GM19455 (cell line): ENCODE results near the gene CDHR3.

Experiments used
- ATAC-seq: cut with Tn5 transposase; IDR thresholded peaks from one replicate; pipeline ENCODE4 v1.9.1; 2021; ENCODE audit not compliant: unreplicated experiment

Gene CDHR3

GRCh38 chr7:106023369-106024322 lies 60.6 kb downstream of the CDHR3 start:
- no peak for ATAC-seq

DNA sequence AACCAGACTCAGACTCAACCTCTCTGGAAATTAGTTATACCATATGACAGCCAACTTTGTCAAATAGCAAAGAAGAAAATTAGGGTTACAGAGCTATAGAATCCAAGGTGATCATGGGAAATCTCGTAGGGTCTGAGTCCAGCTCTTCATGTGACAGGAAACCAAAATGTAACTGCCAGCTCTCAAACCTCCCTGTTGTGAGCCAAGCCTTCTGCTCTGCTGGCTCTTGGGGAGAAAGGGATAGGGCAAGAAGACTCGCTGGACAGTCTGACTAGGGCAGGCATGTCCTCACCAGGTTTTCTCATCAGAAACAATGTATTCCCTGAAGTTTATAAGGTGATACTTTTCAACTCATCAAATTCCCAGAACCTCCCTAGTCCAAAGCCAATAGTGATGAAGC lies 63.0 kb downstream of the CDHR3 start:
- no peak for ATAC-seq

DNA sequence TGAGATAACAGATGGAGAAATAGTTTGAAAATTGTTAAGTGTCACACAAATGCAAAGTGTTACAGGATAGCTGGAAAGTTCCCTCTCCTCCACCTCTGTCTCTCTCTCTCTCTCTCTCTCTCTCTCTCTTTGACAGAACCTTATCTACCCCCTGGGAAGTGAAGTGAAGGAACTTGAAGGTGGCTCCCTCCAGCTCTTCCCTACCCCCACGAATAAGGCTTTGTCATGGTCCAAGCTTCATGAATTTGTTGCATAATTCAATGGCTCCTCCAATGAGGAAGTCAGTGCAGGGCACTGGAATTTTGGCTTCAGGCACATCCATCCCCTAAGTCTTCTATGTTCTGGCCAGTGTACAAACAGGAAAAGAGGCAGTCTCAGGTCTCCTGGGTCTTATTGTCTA lies 66.4 kb downstream of the CDHR3 start:
- no peak for ATAC-seq

- ATAC-seq: no peak
Measured at GRCh38 chr7:106029941-106030340, 66.9 kb downstream of the CDHR3 start.

DNA sequence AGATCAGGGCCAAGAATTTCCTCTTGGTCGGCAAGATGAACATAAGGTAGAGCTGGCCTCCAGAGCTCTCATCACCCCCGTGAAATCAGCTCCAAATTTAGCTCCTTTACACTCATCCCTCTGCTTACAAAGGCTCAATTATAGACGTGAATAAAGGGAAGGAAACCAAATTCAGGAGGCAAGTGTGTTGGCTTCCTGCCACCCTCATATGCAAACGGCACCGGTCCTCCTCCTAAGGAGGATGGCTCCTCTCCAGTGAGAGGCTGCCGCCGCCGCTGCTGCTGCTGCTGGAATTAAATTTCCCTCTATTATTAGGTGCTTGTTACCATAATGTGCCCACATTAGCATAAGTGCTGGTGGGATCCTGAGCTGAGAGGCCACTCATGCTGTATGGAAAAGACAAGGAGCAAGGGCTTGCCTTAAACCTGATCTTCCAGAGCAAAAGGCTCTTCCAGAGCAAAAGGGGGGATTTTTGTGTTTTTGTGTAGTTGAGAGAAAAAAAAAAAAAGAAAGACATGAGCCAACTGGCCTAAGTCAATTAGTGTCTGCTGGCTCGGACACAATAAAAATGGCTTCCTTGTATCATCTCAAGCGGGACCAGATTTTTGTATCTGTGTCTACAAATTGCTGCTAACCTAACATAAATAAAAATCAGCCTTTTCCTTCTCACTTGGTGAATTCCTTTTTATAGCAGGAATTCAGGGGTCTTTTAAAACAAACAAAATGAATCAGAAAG lies 68.4 kb downstream of the CDHR3 start:
- ATAC-seq: no peak

- no peak for ATAC-seq
Measured at GRCh38 chr7:106032295-106032694, 69.2 kb downstream of the CDHR3 start.

GRCh38 chr7:106033735-106034134 lies 70.7 kb downstream of the CDHR3 start:
- no peak for ATAC-seq

DNA sequence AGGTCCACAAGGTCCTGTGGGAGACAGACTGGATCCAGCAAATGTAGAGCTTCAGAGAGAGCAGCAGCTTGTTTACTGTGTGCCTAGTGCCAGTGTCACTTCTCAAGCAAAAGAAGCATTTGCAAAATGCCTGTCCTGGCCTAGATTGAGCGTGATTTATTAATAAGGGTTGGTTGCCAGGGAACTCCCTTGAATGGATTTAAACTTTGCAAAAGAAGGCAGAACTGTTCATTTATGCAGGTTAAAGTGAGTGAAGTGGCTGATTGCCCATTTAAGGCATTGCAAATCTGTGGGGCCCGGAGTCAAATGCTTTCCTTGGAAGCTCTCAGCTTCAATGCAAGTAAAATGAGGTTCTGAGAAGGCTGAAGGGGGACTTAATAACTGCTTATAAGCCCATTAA lies 71.3 kb downstream of the CDHR3 start:
- no peak for ATAC-seq

DNA sequence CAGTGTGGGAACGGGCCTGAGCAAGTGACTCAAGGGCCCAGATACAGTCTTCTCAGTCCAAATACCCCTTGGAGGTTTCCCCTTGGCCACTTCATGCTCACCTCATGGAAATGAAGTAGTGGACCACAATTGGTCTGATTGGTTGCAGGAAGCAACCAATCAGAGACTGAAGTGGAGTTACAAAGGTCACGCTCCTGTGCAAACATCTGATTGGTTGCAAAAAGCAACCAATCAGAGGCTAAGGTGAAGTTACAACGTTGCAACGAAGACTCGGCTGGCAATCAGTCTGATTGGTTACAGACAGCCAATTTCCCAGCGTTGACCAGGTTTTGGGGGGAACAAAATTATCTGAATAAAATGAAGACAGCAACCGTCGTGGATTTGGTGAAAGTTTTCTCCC lies 72.5 kb downstream of the CDHR3 start:
- ATAC-seq: no peak

DNA sequence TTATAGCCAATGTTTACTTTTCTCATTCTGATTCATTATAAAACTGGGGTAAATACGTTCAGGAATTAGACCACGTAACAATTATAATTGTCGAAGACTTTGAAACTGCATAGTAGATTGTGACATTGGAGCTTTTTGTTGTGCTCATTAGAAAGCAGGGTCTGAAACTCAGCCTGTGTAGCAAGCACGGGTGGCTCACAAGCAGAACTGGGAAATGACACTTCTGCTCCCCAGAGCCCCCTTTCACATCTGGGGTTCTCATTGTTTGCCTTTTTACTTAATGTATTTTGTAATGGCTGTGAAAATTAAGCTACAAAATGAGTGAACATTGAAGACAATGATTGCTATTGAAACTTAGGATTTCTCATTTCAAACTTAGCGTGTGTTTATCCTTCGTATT lies 72.9 kb downstream of the CDHR3 start:
- no peak for ATAC-seq

DNA sequence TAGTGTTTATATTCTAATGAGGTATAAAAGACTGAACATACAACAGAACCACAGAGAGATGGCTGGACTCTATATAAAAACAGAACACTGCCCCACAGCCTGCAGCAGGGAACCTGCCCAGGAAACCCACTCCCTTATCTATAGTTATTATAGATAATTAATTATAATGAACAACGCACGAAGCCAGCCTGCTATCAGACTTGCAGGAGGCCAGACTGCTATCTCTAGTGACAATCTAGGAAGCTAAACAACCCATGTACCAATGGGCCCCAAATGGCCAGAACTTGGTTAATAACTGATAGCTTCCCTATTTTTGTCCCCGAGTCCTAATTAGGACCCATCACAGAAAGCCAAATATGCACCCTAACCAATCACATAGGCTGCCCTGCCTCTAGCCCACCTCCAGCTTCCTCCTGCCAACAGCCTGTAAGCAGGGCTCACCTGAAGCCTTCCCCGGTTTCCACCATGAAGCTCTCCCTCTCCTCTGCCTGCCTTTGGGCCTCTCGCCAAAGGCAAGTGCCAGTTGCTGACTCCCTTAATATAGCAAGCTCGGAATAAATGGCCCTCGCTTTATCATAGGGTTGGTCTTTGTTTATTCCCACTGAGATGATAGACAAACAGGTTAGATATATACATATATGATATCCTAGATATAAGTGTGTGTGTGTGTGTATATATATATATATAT lies 74.6 kb downstream of the CDHR3 start:
- no peak for ATAC-seq

GRCh38 chr7:106038289-106038688 lies 75.2 kb downstream of the CDHR3 start:
- ATAC-seq: no peak

DNA sequence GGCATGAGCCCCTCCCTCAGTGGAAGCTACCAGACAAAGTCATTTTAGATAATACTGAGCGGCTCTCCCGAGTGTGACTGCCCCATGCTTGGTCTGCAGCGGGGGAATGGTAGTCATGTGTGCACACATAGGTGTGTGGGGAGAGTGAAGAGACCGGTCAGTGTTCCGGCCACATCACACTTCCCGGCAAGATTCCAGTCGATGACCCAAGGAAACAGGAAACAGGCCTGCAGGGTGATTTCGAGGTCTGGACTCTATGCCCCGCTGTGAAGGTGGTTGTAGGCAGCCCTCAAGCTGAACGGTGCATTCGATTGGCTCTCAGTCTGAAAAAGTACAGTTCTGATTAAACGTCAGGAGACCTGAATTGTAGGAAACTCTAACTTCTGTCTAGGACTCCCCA lies 75.9 kb downstream of the CDHR3 start:
- no peak for ATAC-seq

DNA sequence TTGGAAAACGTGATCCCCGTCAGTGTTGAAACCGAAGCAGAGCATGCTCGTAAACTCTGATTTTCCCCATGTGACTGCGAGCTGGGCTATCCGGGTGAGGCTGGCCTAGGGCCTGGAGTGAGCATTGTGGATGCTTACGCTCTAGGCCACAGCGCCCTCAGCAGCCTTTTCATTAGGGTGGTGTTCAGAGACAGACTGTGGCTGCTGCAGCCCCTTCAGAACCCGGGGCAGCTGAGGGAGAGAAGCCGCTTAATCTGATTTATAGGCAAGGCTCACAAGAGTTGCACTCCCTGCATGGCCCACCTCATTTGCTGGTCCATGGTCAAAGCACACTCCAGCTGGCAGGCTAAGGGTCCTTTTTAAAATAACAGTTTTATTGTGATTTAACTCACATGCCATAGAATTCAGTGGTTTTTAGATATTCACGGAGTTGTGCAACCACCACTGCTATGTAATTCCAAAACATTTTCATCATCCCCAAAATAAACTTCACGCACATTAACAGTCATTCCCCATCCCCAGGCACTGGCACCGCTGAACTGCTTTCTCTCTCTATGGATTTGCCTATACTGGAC lies 76.5 kb downstream of the CDHR3 start:
- ATAC-seq: no peak

DNA sequence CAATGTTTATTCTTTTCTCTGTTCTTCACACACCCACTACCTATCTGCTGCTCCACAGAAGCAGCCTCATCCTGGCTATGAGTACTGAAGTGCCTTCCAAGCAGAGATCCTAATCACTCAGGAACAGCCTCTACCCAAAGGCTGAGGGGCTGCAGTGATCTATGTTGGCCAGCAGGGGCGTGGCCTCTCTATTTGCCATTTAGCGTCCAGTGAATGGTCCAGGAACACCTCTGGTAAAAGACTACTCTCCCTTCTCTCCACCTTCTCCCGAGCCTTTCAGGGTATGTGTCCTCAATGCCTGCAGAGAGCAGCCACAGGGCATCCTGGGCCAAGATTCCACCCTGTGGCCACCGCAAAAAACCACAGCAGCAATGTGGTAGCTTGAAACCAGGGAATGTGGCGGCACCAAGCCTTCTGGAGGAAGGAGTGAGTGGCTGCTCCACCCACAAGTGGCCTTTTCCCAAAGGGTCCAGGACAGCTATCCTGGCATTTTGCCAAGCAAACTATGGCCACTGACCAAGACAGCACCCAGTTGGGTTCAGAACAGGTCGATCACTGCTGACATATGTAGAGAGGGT lies 78.2 kb downstream of the CDHR3 start:
- no peak for ATAC-seq

DNA sequence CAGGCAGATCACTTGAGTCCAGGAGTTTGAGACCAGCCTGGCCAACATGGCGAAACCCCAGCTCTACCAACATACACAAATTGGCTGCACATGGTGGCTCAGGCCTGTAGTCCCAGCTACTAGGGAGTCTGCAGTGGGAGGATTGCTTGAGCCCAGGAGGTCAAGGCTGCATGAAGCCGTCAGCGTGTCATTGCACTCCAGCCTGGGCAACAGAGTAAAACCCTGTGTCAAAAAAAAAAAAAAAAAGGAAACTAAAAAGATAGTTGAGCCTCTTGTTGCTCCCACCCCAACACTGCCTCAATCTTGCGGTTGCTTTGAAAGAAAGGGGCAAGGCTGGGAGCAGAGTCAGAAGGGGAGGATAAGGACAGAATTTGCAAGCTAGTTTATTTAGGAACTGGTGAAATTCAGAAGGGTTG lies 79.1 kb downstream of the CDHR3 start:
- no peak for ATAC-seq

DNA sequence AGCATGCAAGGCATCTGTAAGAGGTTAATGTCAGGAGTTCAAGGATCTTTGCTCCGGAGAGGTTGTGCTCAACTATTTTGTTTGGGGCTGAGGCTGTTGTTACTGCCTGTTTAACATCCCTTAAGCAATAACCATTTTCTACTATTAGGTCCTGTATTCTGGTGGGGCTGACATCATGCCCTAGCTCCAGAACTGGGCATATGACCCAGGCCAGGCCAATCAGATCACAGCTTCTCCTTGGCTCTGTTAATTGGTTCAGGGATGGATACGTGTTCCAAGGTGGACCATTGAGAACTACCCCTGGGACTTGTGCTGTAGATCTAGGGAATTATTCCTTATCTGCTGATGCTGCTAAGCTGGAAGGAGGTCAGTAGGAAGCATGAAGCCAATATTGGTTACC lies 82.1 kb downstream of the CDHR3 start:
- no peak for ATAC-seq

- no peak for ATAC-seq
Measured at GRCh38 chr7:106045586-106045985, 82.5 kb downstream of the CDHR3 start.

- ATAC-seq: no peak
Measured at GRCh38 chr7:106047184-106047583, 84.1 kb downstream of the CDHR3 start.

- ATAC-seq: no peak
Measured at GRCh38 chr7:106047818-106048705, 85.0 kb downstream of the CDHR3 start.
